ENCODE results near the gene ATXN7L1.

ATXN7L1 gene

DNA sequence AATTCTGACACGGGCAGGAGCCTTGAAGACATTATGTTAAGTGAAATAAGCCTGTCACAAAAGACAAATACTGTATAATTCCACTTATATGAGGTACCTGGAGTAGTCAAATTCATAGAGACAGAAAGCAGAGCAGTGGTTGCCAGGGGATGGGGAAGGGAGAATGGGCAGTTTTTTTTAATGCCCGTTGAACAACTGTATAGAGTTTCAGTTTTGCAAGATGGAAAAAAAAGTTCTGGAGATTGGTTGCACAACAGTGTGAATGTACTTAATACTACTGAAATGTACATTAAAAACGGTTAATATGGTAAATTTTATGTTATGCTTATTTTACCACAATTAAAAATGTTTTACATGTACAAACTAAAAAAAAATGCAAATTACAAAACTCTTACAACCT lies 231.5 kb downstream of the ATXN7L1 start:
- DNase-seq (ENCODE audit: low read depth): no peak

GRCh38 chr7:105643851-105644250 lies 232.5 kb downstream of the ATXN7L1 start:
- no peak for DNase-seq (ENCODE audit: low read depth)

DNA sequence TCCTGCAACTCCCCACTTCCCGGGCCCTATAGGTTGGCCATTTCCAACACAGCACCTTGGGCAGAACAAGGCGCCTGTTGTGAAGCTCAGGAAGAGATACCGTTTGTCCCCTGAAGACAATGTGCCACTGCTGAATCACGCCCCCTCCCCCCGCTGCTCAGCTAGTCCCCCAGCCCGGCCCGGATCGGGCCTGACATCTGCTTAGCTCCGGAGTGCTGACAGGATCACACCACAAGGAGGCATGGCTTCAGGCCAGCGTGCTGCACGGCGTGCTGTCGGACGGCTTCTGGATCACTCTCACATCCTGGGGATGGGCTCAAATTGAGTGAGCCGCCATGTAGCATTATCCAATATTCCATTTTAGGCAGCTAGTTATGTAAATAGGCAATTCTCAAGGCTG lies 233.0 kb downstream of the ATXN7L1 start:
- DNase-seq (ENCODE audit: low read depth): no peak

DNA sequence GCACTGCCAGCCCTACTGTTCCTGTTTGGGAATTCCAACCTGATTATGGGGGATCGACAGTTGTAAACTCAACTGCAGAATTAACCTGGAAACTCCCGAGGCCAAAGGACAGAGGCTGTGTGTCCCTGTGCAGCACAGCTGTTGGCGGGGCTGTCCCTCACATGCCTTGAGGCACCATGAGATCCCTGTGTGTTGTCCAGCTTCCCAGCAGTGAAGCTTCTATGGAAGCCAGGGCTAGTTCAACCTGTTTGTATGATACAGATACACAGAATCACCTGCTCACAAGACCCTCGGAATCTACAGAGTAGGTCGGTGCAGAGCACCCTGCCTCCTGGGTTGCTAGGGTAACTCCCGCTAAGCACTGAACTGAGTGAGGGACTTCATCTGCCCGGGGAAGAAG lies 234.1 kb downstream of the ATXN7L1 start:
- no peak for DNase-seq (ENCODE audit: low read depth)

GRCh38 chr7:105640956-105641810 lies 235.2 kb downstream of the ATXN7L1 start:
- DNase-seq (ENCODE audit: low read depth): no peak

- DNase-seq (ENCODE audit: low read depth): no peak
These were observed 236.5 kb downstream of the ATXN7L1 start for GRCh38 chr7:105639667-105640493.

GRCh38 chr7:105638902-105639495 lies 237.4 kb downstream of the ATXN7L1 start:
- DNase-seq (ENCODE audit: low read depth): no peak

DNA sequence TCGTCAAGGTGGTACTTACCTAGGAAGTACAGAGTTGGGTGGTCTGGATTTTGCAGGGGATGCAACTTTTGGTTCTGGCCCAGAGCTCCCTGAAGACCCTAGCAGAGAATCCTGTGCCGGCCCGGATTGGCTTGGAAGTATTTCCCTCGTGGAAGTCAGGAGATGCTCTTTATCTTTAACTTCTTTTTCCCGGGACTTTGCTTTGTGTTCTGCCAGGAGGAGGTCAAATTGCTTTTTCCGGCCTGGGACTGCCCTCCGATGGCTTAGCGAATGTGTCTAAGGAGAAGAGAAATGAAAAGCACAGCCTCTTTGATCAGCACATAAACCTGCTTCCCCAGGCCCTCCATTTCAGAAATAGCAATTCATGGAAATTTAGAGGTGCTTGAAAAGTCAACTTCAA lies 238.1 kb downstream of the ATXN7L1 start:
- no peak for DNase-seq (ENCODE audit: low read depth)

DNA sequence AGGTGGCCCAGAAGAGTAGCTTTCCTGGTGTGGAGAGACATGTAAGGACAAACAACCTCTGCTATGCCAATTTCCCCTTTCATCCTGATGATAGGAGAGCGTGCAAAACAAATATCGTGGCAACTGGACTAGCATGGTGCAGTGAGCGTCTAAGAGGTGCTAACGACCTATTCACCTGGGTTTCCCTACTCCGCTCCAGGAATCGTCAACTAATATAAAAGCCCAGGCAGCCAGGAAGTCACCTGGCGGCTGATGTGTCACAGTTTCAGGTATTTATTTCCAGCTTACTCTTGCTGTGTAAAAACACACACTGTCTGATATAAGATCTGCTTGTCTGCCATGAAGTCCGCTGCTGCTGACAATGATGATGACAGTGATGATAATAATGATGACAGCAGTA lies 238.6 kb downstream of the ATXN7L1 start:
- no peak for DNase-seq (ENCODE audit: low read depth)

- DNase-seq (ENCODE audit: low read depth): no peak
These were observed 239.4 kb downstream of the ATXN7L1 start for GRCh38 chr7:105636982-105637381.

DNA sequence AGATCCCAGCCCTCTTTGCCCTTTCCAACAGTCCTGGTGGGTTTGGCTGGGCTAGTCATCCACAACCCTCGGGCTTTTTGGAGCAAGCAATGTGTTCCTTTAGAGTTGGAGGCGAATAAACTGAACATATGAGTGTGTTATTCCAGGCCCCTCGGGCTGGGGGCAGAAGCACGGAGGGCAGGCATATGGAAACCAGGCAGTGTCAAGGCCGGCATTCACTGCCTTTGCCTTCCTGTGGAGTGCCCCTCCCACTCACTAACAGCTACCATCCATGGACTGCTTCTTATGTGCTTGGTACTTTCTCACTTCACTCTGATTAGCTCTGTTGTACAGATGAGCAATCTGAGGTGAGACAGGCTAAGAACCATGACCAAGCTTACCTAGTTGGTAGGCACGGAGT lies 241.2 kb downstream of the ATXN7L1 start:
- no peak for DNase-seq (ENCODE audit: low read depth)

DNA sequence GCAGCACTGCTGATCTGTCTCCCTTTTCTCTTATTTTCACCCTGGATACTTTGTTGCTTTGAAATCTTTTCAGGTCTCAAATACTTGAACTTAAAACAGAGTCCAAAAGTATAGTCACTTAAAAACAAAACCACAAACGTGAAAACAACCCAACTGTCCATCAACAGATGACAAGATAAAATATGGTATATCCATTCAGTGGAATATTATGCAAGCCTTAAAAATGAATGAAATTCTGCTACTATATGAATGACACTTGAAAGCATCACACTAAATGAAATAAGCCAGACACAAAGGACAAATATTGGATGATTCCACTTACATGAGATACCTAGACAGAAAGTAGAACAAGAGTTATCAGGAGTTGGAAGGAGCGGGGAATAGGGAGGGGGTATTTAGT lies 250.4 kb downstream of the ATXN7L1 start:
- no peak for DNase-seq (ENCODE audit: low read depth)

DNA sequence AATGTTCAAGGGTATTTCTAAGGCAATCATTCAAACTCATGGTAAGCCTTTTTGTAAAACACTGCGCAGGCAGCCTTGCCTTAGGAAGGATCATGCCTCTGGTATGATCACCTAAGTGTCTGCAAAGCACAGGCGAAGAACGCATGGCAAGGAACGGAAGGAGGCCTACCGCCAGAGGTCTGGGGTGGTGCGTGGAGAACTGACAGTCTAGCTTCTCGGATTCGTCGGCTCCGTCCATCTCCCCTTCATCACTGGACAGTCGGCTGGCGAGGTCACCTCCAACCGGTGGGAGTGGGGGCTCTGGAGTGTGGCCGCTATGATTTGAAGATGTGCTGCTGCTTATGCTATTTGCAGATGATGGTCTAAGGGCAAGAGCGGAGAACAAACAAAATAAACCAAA lies 252.5 kb downstream of the ATXN7L1 start:
- DNase-seq (ENCODE audit: low read depth): no peak

GRCh38 chr7:105623378-105623777 lies 253.0 kb downstream of the ATXN7L1 start:
- DNase-seq (ENCODE audit: low read depth): no peak

DNA sequence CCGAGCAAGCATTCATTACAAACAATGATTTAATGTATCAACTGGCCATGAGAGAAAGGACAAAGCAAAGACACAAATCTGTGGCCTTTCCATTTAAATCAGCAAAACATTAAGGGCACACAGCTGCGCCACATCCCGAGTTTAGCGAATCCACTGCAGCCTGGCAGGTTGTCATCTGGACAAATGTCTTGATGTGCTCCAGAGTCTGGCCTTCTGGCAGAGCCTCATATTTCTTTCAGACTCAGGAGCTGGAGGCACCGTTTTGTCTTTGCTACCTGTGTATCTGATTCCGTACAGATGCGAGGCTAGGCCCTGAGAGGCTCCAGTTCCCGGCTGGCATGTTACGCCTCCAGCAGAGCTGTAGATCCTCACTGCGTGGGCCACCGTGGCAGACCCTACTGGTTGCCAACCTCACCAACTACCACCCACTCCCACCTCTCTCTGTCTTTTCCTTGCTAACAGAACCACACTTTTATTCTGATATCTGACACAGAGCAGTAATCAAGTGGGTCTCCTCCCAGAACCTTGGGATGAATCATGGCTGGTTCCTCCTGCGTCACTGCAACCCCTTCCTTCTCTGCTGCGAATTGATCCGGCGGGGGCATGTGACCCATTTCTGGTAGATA lies 254.2 kb downstream of the ATXN7L1 start:
- no peak for DNase-seq (ENCODE audit: low read depth)

GRCh38 chr7:105621617-105622016 lies 254.8 kb downstream of the ATXN7L1 start:
- DNase-seq (ENCODE audit: low read depth): peak; percentile 43

DNA sequence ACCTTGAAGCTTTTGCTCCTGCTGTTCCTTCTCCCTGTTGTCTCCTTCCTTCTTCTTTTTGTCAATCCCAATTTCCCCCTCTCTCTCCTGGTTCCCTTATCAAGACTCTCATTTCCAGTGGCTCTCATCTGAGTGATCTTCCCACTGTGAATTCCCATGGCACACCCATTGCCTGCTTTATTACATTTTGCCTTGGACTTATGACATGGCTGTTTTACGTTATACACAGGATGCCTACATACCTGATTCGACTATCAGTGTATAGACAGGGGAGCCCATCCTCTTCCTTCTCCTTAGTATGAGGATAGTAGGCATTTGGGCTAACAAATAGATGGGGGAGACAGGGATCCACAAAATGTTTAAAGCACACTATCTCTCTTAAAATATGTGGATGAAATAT lies 255.2 kb downstream of the ATXN7L1 start:
- DNase-seq (ENCODE audit: low read depth): no peak

GRCh38 chr7:105619590-105619989 lies 256.8 kb downstream of the ATXN7L1 start:
- DNase-seq (ENCODE audit: low read depth): no peak

GRCh38 chr7:105618016-105618296 lies 258.4 kb downstream of the ATXN7L1 start:
- no peak for DNase-seq (ENCODE audit: low read depth)

GRCh38 chr7:105617280-105618015 lies 259.0 kb downstream of the ATXN7L1 start:
- DNase-seq (ENCODE audit: low read depth): no peak

DNA sequence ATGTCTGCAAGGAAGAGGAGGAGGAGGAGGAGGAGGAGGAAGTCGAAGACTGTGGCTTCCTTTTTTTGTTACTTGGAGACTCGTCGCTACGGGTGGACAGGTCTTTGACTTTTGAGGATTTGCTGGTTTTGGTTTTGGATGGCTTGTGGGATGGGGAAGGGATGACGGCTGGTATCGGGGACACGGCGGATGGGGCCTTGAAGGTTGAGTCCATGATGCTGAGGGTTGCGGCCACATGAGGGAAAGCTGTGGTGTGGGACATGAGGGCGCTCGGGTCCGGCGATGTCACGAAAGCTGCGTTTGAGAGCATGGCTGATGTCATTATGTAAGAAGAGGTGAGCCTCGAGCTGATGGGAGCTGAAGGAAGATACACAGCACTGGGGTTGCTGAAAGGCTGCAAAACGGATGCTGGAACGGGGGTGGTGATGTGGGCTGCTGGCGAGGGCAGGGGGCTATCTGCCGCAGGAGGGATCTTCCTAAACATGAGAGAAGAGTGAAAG lies 262.0 kb downstream of the ATXN7L1 start:
- no peak for DNase-seq (ENCODE audit: low read depth)

All from EH (cell line).